H9 (cell line): ENCODE results near the gene MYH7. TPM values are rescaled to one million over a fixed set of nuclear protein-coding genes. Genes with fewer than 3 reads are reported as not detected.

Experiments
- DNase-seq: peaks from one replicate; pipeline ENCODE4 v3.0.0-alpha.2; 2017
- H2AFZ ChIP-seq: one replicate; pipeline ENCODE4 v1.6.1; 2013; ENCODE audit warnings: mild to moderate bottlenecking, low read length, control low read depth, moderate library complexity
- H2AK5ac ChIP-seq: 2 replicates; pipeline ENCODE4 v1.6.1; 2013; ENCODE audit warnings: low read length, control low read depth, mixed read lengths; ENCODE audit not compliant: insufficient read length
- H2BK120ac ChIP-seq: one replicate; pipeline ENCODE4 v1.6.1; 2013; ENCODE audit warnings: low read depth, mild to moderate bottlenecking, low read length, control low read depth, inconsistent platforms; ENCODE audit not compliant: poor library complexity, severe bottlenecking
- H2BK12ac ChIP-seq: 2 replicates; pipeline ENCODE4 v1.6.1; 2013; ENCODE audit warnings: low read length, control low read depth, mixed read lengths, low read depth; ENCODE audit not compliant: insufficient read length
- H2BK15ac ChIP-seq: 2 replicates; pipeline ENCODE4 v1.6.1; 2013; ENCODE audit warnings: low read depth, low read length, control low read depth
- H2BK20ac ChIP-seq: one replicate; pipeline ENCODE4 v1.6.1; 2013; ENCODE audit warnings: low read depth, mild to moderate bottlenecking, low read length, control low read depth, inconsistent platforms; ENCODE audit not compliant: poor library complexity, severe bottlenecking
- H2BK5ac ChIP-seq: 2 replicates; pipeline ENCODE4 v1.6.1; 2013; ENCODE audit warnings: low read length, control low read depth, mixed read lengths; ENCODE audit not compliant: insufficient read length
- H3K14ac ChIP-seq: 2 replicates; pipeline ENCODE4 v1.6.1; 2013; ENCODE audit warnings: low read length, control low read depth; ENCODE audit not compliant: insufficient read depth
- H3K18ac ChIP-seq: 2 replicates; pipeline ENCODE4 v1.6.1; 2013; ENCODE audit warnings: low read depth, mild to moderate bottlenecking, mixed read lengths, low read length, control low read depth; ENCODE audit not compliant: insufficient read length
- H3K23ac ChIP-seq: 2 replicates; pipeline ENCODE4 v1.6.1; 2013; ENCODE audit warnings: low read length, control low read depth, mixed read lengths, low read depth; ENCODE audit not compliant: insufficient read length
- H3K23me2 ChIP-seq: 2 replicates; pipeline ENCODE4 v1.6.1; 2013; ENCODE audit warnings: low read depth, mild to moderate bottlenecking, mixed read lengths, low read length, control low read depth; ENCODE audit not compliant: insufficient read length, poor library complexity, severe bottlenecking
- H3K27ac ChIP-seq: 2 replicates; pipeline ENCODE4 v1.5.1; 2013; ENCODE audit warnings: low read length, control low read depth, mixed read lengths, low read depth; ENCODE audit not compliant: insufficient read length
- H3K27me3 ChIP-seq: 2 replicates; pipeline ENCODE4 v1.6.1; 2013; ENCODE audit warnings: low read length, control low read depth, inconsistent platforms; ENCODE audit not compliant: insufficient read depth
- H3K4ac ChIP-seq: 2 replicates; pipeline ENCODE4 v1.6.1; 2013; ENCODE audit warnings: low read depth, mild to moderate bottlenecking, control low read depth, inconsistent platforms, low read length, moderate library complexity
- H3K4me1 ChIP-seq: 2 replicates; pipeline ENCODE4 v1.6.1; 2013; ENCODE audit warnings: low read length, control low read depth, inconsistent platforms; ENCODE audit not compliant: insufficient read depth
- H3K4me2 ChIP-seq: 2 replicates; pipeline ENCODE4 v1.6.1; 2013; ENCODE audit warnings: low read length, control low read depth, mixed read lengths; ENCODE audit not compliant: insufficient read length, insufficient read depth
- H3K56ac ChIP-seq: 2 replicates; pipeline ENCODE4 v1.6.1; 2013; ENCODE audit warnings: low read depth, mild to moderate bottlenecking, mixed read lengths, low read length, control low read depth; ENCODE audit not compliant: insufficient read length
- H3K79me1 ChIP-seq: 2 replicates; pipeline ENCODE4 v1.6.1; 2013; ENCODE audit warnings: low read depth, mild to moderate bottlenecking, moderate library complexity, low read length, control low read depth, inconsistent platforms; ENCODE audit not compliant: insufficient read depth, poor library complexity, severe bottlenecking
- H3K79me2 ChIP-seq: 2 replicates; pipeline ENCODE4 v1.6.1; 2013; ENCODE audit warnings: low read length, control low read depth, inconsistent platforms; ENCODE audit not compliant: insufficient read depth
- H3K9ac ChIP-seq: 2 replicates; pipeline ENCODE4 v1.6.1; 2013; ENCODE audit warnings: low read length, control low read depth, mixed read lengths; ENCODE audit not compliant: insufficient read length; ENCODE audit errors: extremely low read depth
- H3K9me3 ChIP-seq: one replicate; pipeline ENCODE4 v1.6.1; 2013; ENCODE audit warnings: low read depth, low read length, inconsistent platforms; ENCODE audit not compliant: control insufficient read depth
- H3T11ph ChIP-seq: one replicate; pipeline ENCODE4 v1.6.1; 2013; ENCODE audit warnings: mild to moderate bottlenecking, low read length, control low read depth, inconsistent platforms
- H4K20me1 ChIP-seq: one replicate; pipeline ENCODE4 v1.6.1; 2013; ENCODE audit not compliant: control insufficient read depth, insufficient read length, insufficient read depth
- H4K5ac ChIP-seq: 2 replicates; pipeline ENCODE4 v1.6.1; 2013; ENCODE audit warnings: low read depth, mild to moderate bottlenecking, mixed read lengths, low read length, control low read depth; ENCODE audit not compliant: insufficient read length
- H4K8ac ChIP-seq: replicated peaks from 2 replicates; pipeline ENCODE4 v1.6.1; 2013; ENCODE audit warnings: low read length, control low read depth, mixed read lengths, low read depth; ENCODE audit not compliant: insufficient read length
- H4K91ac ChIP-seq: 2 replicates; pipeline ENCODE4 v1.6.1; 2013; ENCODE audit warnings: low read depth, mild to moderate bottlenecking, moderate library complexity, mixed read lengths, low read length, control low read depth; ENCODE audit not compliant: insufficient read length
- H3K27ac Mint-ChIP-seq, 3 experiments: 2 replicates in 2 of 3; 3 replicates in 1 of 3; pipeline ENCODE4 v1.8.0; 2020 to 2021; ENCODE audit warnings: mixed read lengths in 3 of 3, mild to moderate bottlenecking in 1 of 3, moderate library complexity in 1 of 3
- H3K27me3 Mint-ChIP-seq: 2 replicates; pipeline ENCODE4 v1.8.0; 2021; ENCODE audit warnings: low read depth, mild to moderate bottlenecking, moderate library complexity, mixed read lengths
- H3K36me3 Mint-ChIP-seq, 3 experiments: 2 replicates in 2 of 3; 3 replicates in 1 of 3; pipeline ENCODE4 v1.8.0; 2020 to 2021; ENCODE audit warnings: low read depth in 3 of 3, mixed read lengths in 3 of 3; ENCODE audit not compliant: insufficient read depth in 1 of 3
- H3K4me1 Mint-ChIP-seq, 2 experiments: 2 replicates each; pipeline ENCODE4 v1.8.0; 2020; ENCODE audit warnings: mixed read lengths in 2 of 2
- H3K4me3 Mint-ChIP-seq, 2 experiments: 2 replicates in 1 of 2; 3 replicates in 1 of 2; pipeline ENCODE4 v1.8.0; 2020 to 2021; ENCODE audit warnings: mild to moderate bottlenecking in 2 of 2, mixed read lengths in 2 of 2, moderate library complexity in 1 of 2
- H3K9me3 Mint-ChIP-seq, 2 experiments: 2 replicates in 1 of 2; 3 replicates in 1 of 2; pipeline ENCODE4 v1.8.0; 2020; ENCODE audit warnings: mild to moderate bottlenecking in 2 of 2, mixed read lengths in 2 of 2, moderate library complexity in 1 of 2
- WGBS: extraction: QIAGEN DNeasy Blood & Tissue Kit; methylation state at CpG from one replicate; pipeline ENCODE4 v1.1.7; 2013; ENCODE audit warnings: missing lambda C conversion rate, low lambda C conversion rate, mixed read lengths; ENCODE audit not compliant: insufficient read length; ENCODE audit errors: extremely low coverage; 5-methylcytosine and 5-hydroxymethylcytosine counted together
- total RNA-seq: library from RNA; stranded (reverse); gene quantifications from 2 replicates; pipeline ENCODE4 v1.2.1, GENCODE V29; 2021
- TF ChIP-seq, protein P1 (sequence below): fragments of 200-600 bp; sonication (generic); conservative IDR thresholded peaks from 3 replicates; pipeline ENCODE4 v1.8.0; 2021; ENCODE audit warnings: antibody characterized with exemption, mild to moderate bottlenecking

MYH7 gene
- total RNA-seq, 1 experiment from 2014 or later, result not detected

DNA sequence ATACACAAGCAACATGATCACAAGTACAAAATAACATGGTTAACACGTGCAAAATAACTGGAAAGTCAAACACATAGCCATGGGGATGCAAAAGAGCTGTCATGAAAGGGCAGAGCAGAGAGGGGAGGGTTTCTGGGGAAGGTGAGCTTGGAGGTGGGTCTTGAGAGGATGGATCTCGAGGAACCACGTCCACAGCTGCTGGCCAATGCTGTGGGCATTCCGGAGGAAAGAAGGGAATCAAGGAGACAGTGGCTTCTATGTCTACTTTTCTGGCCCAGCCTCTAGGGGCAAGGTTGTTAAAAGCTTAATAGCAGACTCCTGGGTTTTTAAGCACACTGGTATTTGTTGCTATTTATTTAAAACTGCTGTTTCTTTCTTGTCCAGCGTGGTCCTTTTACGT is 8.4 kb upstream of the MYH7 start:
- H4K5ac ChIP-seq, result no peak overlapping the region
- no peak overlapping the region for H3K14ac ChIP-seq
- peaks cover 38% of the 10 kb centered on the region for H3K27me3 Mint-ChIP-seq
- H3K56ac ChIP-seq, result no peak overlapping the region
- no peak overlapping the region for H4K8ac ChIP-seq
- H2BK20ac ChIP-seq, result no peak overlapping the region
- DNase-seq, result no peak
- no peaks in the 10 kb centered on the region for H4K20me1 ChIP-seq
- H2AK5ac ChIP-seq, result no peak overlapping the region
- TF ChIP-seq, protein P1, sequence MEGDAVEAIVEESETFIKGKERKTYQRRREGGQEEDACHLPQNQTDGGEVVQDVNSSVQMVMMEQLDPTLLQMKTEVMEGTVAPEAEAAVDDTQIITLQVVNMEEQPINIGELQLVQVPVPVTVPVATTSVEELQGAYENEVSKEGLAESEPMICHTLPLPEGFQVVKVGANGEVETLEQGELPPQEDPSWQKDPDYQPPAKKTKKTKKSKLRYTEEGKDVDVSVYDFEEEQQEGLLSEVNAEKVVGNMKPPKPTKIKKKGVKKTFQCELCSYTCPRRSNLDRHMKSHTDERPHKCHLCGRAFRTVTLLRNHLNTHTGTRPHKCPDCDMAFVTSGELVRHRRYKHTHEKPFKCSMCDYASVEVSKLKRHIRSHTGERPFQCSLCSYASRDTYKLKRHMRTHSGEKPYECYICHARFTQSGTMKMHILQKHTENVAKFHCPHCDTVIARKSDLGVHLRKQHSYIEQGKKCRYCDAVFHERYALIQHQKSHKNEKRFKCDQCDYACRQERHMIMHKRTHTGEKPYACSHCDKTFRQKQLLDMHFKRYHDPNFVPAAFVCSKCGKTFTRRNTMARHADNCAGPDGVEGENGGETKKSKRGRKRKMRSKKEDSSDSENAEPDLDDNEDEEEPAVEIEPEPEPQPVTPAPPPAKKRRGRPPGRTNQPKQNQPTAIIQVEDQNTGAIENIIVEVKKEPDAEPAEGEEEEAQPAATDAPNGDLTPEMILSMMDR, result no peak
- H2BK120ac ChIP-seq, result no peak overlapping the region
- H3K18ac ChIP-seq, result no peak overlapping the region
- H3K9me3 Mint-ChIP-seq, result no peaks in the 10 kb centered on the region; a peak in 1 of 5 replicates
- no peak overlapping the region for H3T11ph ChIP-seq
- H3K27me3 ChIP-seq, result no peaks in the 10 kb centered on the region; the same call in 1 of the 2 replicates
- H3K23ac ChIP-seq, result no peak overlapping the region
- no peak overlapping the region for H3K4me3 Mint-ChIP-seq
- H2BK12ac ChIP-seq, result no peak overlapping the region
- H3K4me2 ChIP-seq, result no peak overlapping the region
- H3K27ac Mint-ChIP-seq, result no peak overlapping the region
- no peak overlapping the region for H2AFZ ChIP-seq
- no peaks in the 10 kb centered on the region for H3K79me2 ChIP-seq
- H3K79me1 ChIP-seq, result no peaks in the 10 kb centered on the region
- no peak overlapping the region for H3K27ac ChIP-seq
- H3K4ac ChIP-seq, result no peak overlapping the region
- H2BK5ac ChIP-seq, result no peak overlapping the region
- H3K9me3 ChIP-seq, result no peaks in the 10 kb centered on the region
- H3K36me3 Mint-ChIP-seq, result no peaks in the 10 kb centered on the region
- H2BK15ac ChIP-seq, result no peak overlapping the region
- no peak overlapping the region for H4K91ac ChIP-seq
- H3K23me2 ChIP-seq, result no peaks in the 10 kb centered on the region
- peaks cover 28 to 29% of the 10 kb centered on the region in 2 experiments for H3K4me1 Mint-ChIP-seq
- no CpG with 5 or more reads among the region's 6 CpGs for WGBS
- no peaks in the 10 kb centered on the region for H3K4me1 ChIP-seq
- no peak overlapping the region for H3K9ac ChIP-seq
